Hepatocyte (in vitro differentiated cells): Measurements from ENCODE around the gene MROH2A. TPM values are rescaled to one million over a fixed set of nuclear protein-coding genes. Genes with fewer than 3 reads are reported as not detected.
A peak's percentile ranks its signal among the peaks of the same experiment; 100 is the strongest.
"Not testable (repeated sequence)": the region's sequence is repeated elsewhere in the genome, so short reads cannot be mapped to it uniquely, and the experiment has no call there.

Experiments used
- DNase-seq: peaks from one replicate; pipeline ENCODE4 v3.0.0-alpha.2; 2016; ENCODE audit warnings: low spot score
- H2AFZ ChIP-seq: fragments of 200-600 bp; sonication (generic); 2 replicates; pipeline ENCODE4 v1.6.0; 2016; ENCODE audit warnings: antibody characterized with exemption, mild to moderate bottlenecking
- H3K27ac ChIP-seq: fragments of 200-600 bp; sonication (generic); 2 replicates; pipeline ENCODE4 v1.5.1; 2016; ENCODE audit warnings: mild to moderate bottlenecking
- H3K27me3 ChIP-seq: fragments of 200-600 bp; sonication (generic); 2 replicates; pipeline ENCODE4 v1.6.1; 2016
- H3K36me3 ChIP-seq: fragments of 200-600 bp; sonication (generic); replicated peaks from 2 replicates; pipeline ENCODE4 v1.5.1; 2016; ENCODE audit warnings: low read depth; ENCODE audit not compliant: insufficient read depth
- H3K4me1 ChIP-seq: fragments of 200-600 bp; sonication (generic); 2 replicates; pipeline ENCODE4 v1.5.1; 2016; ENCODE audit warnings: mild to moderate bottlenecking, moderate library complexity; ENCODE audit not compliant: insufficient read depth
- H3K4me2 ChIP-seq: fragments of 200-600 bp; sonication (generic); 2 replicates; pipeline ENCODE4 v1.6.0; 2016
- H3K4me3 ChIP-seq: fragments of 200-600 bp; sonication (generic); 2 replicates; pipeline ENCODE4 v1.5.1; 2016; ENCODE audit warnings: mild to moderate bottlenecking
- H3K79me2 ChIP-seq: fragments of 200-600 bp; sonication (generic); 2 replicates; pipeline ENCODE4 v1.6.0; 2017; ENCODE audit warnings: mild to moderate bottlenecking
- H3K9me2 ChIP-seq: fragments of 200-600 bp; sonication (generic); replicated peaks from 2 replicates; pipeline ENCODE4 v1.6.0; 2017; ENCODE audit warnings: mild to moderate bottlenecking; ENCODE audit not compliant: insufficient read depth
- H3K9me3 ChIP-seq: fragments of 200-600 bp; sonication (generic); 2 replicates; pipeline ENCODE4 v1.5.1; 2016; ENCODE audit warnings: low read depth, mild to moderate bottlenecking
- H4K20me1 ChIP-seq: fragments of 200-600 bp; sonication (generic); 2 replicates; pipeline ENCODE4 v1.6.0; 2016; ENCODE audit warnings: mild to moderate bottlenecking; ENCODE audit not compliant: insufficient read depth, poor library complexity, severe bottlenecking
- CTCF ChIP-seq: fragments of 200-600 bp; sonication (generic); IDR thresholded peaks from 2 replicates; pipeline ENCODE4 v1.5.1; 2016; ENCODE audit warnings: antibody characterized with exemption, mild to moderate bottlenecking; ENCODE audit not compliant: poor library complexity
- EZH2 ChIP-seq: fragments of 200-600 bp; sonication (generic); IDR thresholded peaks from 2 replicates; pipeline ENCODE4 v1.6.1; 2016; ENCODE audit warnings: antibody characterized with exemption, mild to moderate bottlenecking, borderline replicate concordance
- EZH2phosphoT487 ChIP-seq: fragments of 200-600 bp; sonication (generic); IDR thresholded peaks from one replicate; pipeline ENCODE4 v1.6.1; 2018; ENCODE audit warnings: antibody characterized with exemption, mild to moderate bottlenecking, low read depth, moderate library complexity; ENCODE audit not compliant: unreplicated experiment, severe bottlenecking
- WGBS: methylation state at CpG from one replicate; pipeline ENCODE4 v1.1.6; 2016; ENCODE audit warnings: low lambda C conversion rate; ENCODE audit errors: missing lambda C conversion rate; 5-methylcytosine and 5-hydroxymethylcytosine counted together
- polyA plus RNA-seq: library from polyadenylated mRNA; unstranded; fragments of >200 nt; fragmentation: Nextera tagmentation; extraction: Ambion mirVana; gene quantifications from 2 replicates; pipeline ENCODE4 v1.2.1, GENCODE V29; 2016
- total RNA-seq: library from RNA; depleted of rRNA; stranded (reverse); fragments of >200 nt; gene quantifications from 2 replicates; pipeline ENCODE4 v1.2.3, GENCODE V29; 2014

MROH2A gene
- total and polyA plus RNA-seq, 2 experiments from 2014 or later, result not detected

GRCh38 chr2:233867993-233868532 is 89.9 kb downstream of the MROH2A start, which contains the start of gene MSL3B:
TSS of gene MSL3B (minus strand) at chr2:233868386.
- TF ChIP-seq CTCF (no peak), EZH2phosphoT487 (no peak), EZH2 (no peak)
- WGBS, result 12% methylated on average over 50 of the region's 50 CpGs
- Histone ChIP-seq H3K27ac (no peak within 1 kb of the TSS), H4K20me1 (no peaks in the 10 kb centered on the region), H2AFZ (peak within 1 kb of the TSS; percentile 93), H3K9me2 (no peaks in the 10 kb centered on the region), H3K9me3 (peaks cover 8% of the 10 kb centered on the region), H3K27me3 (peaks cover 21% of the 10 kb centered on the region), H3K79me2 (no peaks in the 10 kb centered on the region), H3K4me3 (peak within 1 kb of the TSS; percentile 59), H3K36me3 (no peaks in the 10 kb centered on the region), H3K4me1 (no peaks in the 10 kb centered on the region), H3K4me2 (peak within 1 kb of the TSS; percentile 68)
- DNase-seq, result peak; percentile 78

DNA sequence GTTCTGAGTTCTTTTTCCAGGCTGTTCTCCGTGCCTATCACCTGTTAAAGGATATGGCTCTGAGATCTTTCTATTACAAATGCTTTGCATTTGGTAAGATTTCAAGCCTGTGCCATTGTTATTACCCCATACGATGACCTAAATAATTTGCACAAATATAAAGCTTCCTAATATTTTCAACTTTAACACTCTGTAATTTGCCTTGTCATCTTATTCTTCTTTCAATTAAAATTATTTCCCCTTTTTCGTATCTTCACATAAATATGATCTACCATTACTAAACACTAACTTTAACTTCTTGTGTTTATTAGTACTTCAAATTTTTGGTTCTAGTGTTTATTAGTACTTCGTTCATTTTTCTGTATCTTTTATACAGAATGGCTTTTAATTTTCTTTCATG is 93.3 kb downstream of the MROH2A start:
- H2AFZ ChIP-seq, result no peak overlapping the region
- no peak overlapping the region for H3K4me3 ChIP-seq
- H3K4me1 ChIP-seq, result no peaks in the 10 kb centered on the region
- no peaks in the 10 kb centered on the region for H3K79me2 ChIP-seq
- no peaks in the 10 kb centered on the region for H4K20me1 ChIP-seq
- no peaks in the 10 kb centered on the region for H3K36me3 ChIP-seq
- H3K27ac ChIP-seq, result no peak overlapping the region
- no peak for DNase-seq
- TF ChIP-seq CTCF, result no peak
- TF ChIP-seq EZH2phosphoT487, result no peak
- no peak for TF ChIP-seq EZH2
- no peak overlapping the region for H3K4me2 ChIP-seq
- WGBS, result 77% methylated on average over 4 of the region's 4 CpGs
- H3K9me3 ChIP-seq, result peaks cover 8% of the 10 kb centered on the region
- no peaks in the 10 kb centered on the region for H3K9me2 ChIP-seq
- H3K27me3 ChIP-seq, result peaks cover 34% of the 10 kb centered on the region

GRCh38 chr2:233872125-233872524 is 94.0 kb downstream of the MROH2A start:
- not testable (repeated sequence) for DNase-seq, H3K4me3 ChIP-seq, H2AFZ ChIP-seq, H4K20me1 ChIP-seq, H3K4me1 ChIP-seq, H3K36me3 ChIP-seq, H3K27ac ChIP-seq, H3K9me2 ChIP-seq, H3K79me2 ChIP-seq, H3K4me2 ChIP-seq, H3K9me3 ChIP-seq
- WGBS, result 82% methylated on average over 2 of the region's 2 CpGs
- H3K27me3 ChIP-seq, result peaks cover 34% of the 10 kb centered on the region

GRCh38 chr2:233882353-233882752 is 104.2 kb downstream of the MROH2A start:
- Histone ChIP-seq H4K20me1 (no peaks in the 10 kb centered on the region), H2AFZ (no peak overlapping the region), H3K4me3 (no peak overlapping the region), H3K79me2 (no peaks in the 10 kb centered on the region), H3K9me3 (peaks cover 6% of the 10 kb centered on the region), H3K4me2 (no peak overlapping the region), H3K4me1 (no peaks in the 10 kb centered on the region), H3K36me3 (no peaks in the 10 kb centered on the region), H3K27ac (no peak overlapping the region), H3K9me2 (no peaks in the 10 kb centered on the region), H3K27me3 (no peaks in the 10 kb centered on the region)
- DNase-seq, result no peak
- TF ChIP-seq EZH2phosphoT487 (no peak), EZH2 (no peak), CTCF (no peak)

Other genes with a start within 250 kb of the MROH2A start
- gene USP40, start 211.5 kb upstream of the MROH2A start, total RNA-seq, result 25.9 and 28.2 TPM in 2 replicates
- 16.7 and 20.4 TPM in 2 replicates for gene USP40, start 211.5 kb upstream of the MROH2A start, polyA plus RNA-seq
- gene UGT1A8, start 160.7 kb upstream of the MROH2A start, total RNA-seq, result 0.08 and 0.10 TPM in 2 replicates
- gene UGT1A8, start 160.7 kb upstream of the MROH2A start, polyA plus RNA-seq, result not detected in 2 replicates
- gene UGT1A10, start 141.9 kb upstream of the MROH2A start, total RNA-seq, result not detected in 2 replicates
- gene UGT1A10, start 141.9 kb upstream of the MROH2A start, polyA plus RNA-seq, result not detected in 2 replicates
- gene UGT1A9, start 106.4 kb upstream of the MROH2A start, total RNA-seq, result 9.6 and 9.8 TPM in 2 replicates
- gene UGT1A9, start 106.4 kb upstream of the MROH2A start, polyA plus RNA-seq, result 2.1 and 12.6 TPM in 2 replicates
- 0.07 TPM in 1 of 2 replicates, not detected in the other for gene UGT1A7, start 96.4 kb upstream of the MROH2A start, total RNA-seq
- gene UGT1A7, start 96.4 kb upstream of the MROH2A start, polyA plus RNA-seq, result not detected in 2 replicates
- gene UGT1A6, start 85.4 kb upstream of the MROH2A start, total RNA-seq, result 3.4 and 3.6 TPM in 2 replicates
- 0.64 and 0.77 TPM in 2 replicates for gene UGT1A6, start 85.4 kb upstream of the MROH2A start, polyA plus RNA-seq
- gene UGT1A5, start 65.4 kb upstream of the MROH2A start, total RNA-seq, result not detected in 2 replicates
- gene UGT1A5, start 65.4 kb upstream of the MROH2A start, polyA plus RNA-seq, result not detected in 2 replicates
- gene UGT1A4, start 59.6 kb upstream of the MROH2A start, total RNA-seq, result not detected in 2 replicates
- not detected in 2 replicates for gene UGT1A4, start 59.6 kb upstream of the MROH2A start, polyA plus RNA-seq
- not detected in 2 replicates for gene UGT1A3, start 49.3 kb upstream of the MROH2A start, total RNA-seq
- gene UGT1A3, start 49.3 kb upstream of the MROH2A start, polyA plus RNA-seq, result not detected in 2 replicates
- 0.53 and 0.60 TPM in 2 replicates for gene UGT1A1, start 18.1 kb upstream of the MROH2A start, total RNA-seq
- gene UGT1A1, start 18.1 kb upstream of the MROH2A start, polyA plus RNA-seq, result 0.51 and 0.91 TPM in 2 replicates
- gene HJURP, start 76.2 kb downstream of the MROH2A start, total RNA-seq, result 5.0 and 5.3 TPM in 2 replicates
- gene HJURP, start 76.2 kb downstream of the MROH2A start, polyA plus RNA-seq, result 2.7 and 3.6 TPM in 2 replicates
- 0.33 and 0.84 TPM in 2 replicates for gene TRPM8, start 139.0 kb downstream of the MROH2A start, total RNA-seq
- 0.16 and 0.33 TPM in 2 replicates for gene TRPM8, start 139.0 kb downstream of the MROH2A start, polyA plus RNA-seq